ENCODE measurements around the gene E2F3. TPM values are rescaled to one million over a fixed set of nuclear protein-coding genes. Genes with fewer than 3 reads are reported as not detected.

The E2F3 gene
- total RNA-seq, result 10 to 100 TPM in 1 of 4 donors, 1 to 10 TPM in 3; 5.8 to 10.7 (median 9.1) TPM

GRCh38 chr6:20401205-20402091 lies at the start of gene E2F3:
E2F3 (plus strand) TSS chr6:20401879; CDS start chr6:20402233, 354 bp downstream.
- no peak for TF ChIP-seq CTCF (IDR thresholded peaks at IDR 0.05)
- peak; percentile 89 for ATAC-seq (ENCODE audit: low FRiP score)
- DNase-seq (ENCODE audit: low spot score), result peak; percentile 98

GRCh38 chr6:20352346-20352745 lies 49.3 kb upstream of the E2F3 start:
- no peak for DNase-seq (ENCODE audit: low spot score)
- TF ChIP-seq CTCF (IDR thresholded peaks at IDR 0.05), result no peak
- ATAC-seq (ENCODE audit: low FRiP score), result no peak

DNA sequence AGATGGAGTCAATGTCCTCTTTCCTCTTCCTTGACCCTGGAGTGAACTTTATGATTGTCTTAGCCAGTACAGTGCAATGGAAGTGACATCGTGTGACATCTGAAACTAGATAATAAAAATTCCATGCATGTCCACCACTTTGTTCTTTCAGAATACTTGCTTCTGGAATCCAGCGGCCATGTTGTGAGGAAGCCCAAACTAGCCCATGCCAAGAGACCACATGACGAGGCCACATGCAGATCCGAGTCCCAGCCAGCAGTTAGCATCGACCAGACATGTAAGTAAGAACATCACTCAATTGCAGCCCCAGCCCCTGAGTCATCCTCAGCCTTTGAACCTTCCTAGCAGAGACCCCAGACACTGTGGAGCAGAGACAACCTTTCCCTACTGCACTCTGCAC lies 48.5 kb upstream of the E2F3 start:
- no peak for ATAC-seq (ENCODE audit: low FRiP score)
- no peak for TF ChIP-seq CTCF (IDR thresholded peaks at IDR 0.05)

GRCh38 chr6:20354366-20354765 lies 47.3 kb upstream of the E2F3 start:
- ATAC-seq (ENCODE audit: low FRiP score) (no peak), DNase-seq (ENCODE audit: low spot score) (no peak)
- no peak for TF ChIP-seq CTCF (IDR thresholded peaks at IDR 0.05)

More for the DNA sequence above, 48.5 kb upstream of the E2F3 start:
- DNase-seq (ENCODE audit: low spot score), result no peak

GRCh38 chr6:20360471-20361119 lies 41.1 kb upstream of the E2F3 start:
- no peak for DNase-seq (ENCODE audit: low spot score)
- no peak for ATAC-seq (ENCODE audit: low FRiP score)
- TF ChIP-seq CTCF (IDR thresholded peaks at IDR 0.05), result no peak

DNA sequence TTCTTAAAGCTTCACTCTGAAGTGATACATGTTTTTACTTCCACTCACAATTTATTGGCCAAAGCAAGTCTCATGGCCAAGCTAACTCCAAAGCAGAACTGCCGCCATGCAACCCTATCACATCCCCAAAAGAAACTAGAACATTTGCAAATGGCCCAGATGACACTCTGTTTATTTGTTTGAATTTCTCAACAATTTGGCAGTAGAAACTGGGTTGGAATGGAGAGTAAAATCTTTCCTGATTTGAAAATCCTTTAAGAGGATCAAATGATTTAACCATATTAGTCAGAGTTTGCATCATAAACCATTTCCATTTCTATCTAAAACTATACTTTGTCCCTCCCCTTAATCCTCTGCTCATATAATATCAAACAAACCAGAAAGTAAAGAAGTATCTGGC lies 39.1 kb upstream of the E2F3 start:
- DNase-seq (ENCODE audit: low spot score) (no peak), ATAC-seq (ENCODE audit: low FRiP score) (no peak)
- TF ChIP-seq CTCF (IDR thresholded peaks at IDR 0.05), result no peak

Measured in omental fat pad (tissue), 4 donors.